ENCODE results near the gene SEC24A. TPM values are rescaled to one million over a fixed set of nuclear protein-coding genes. Genes with fewer than 3 reads are reported as not detected.

Gene SEC24A
- total and polyA plus RNA-seq, 7 donors = 7.2 to 21.0 (median 14.8) TPM

- Histone ChIP-seq H3K27me3 (no peaks in the 10 kb centered on the region), H3K4me3 (no peak overlapping the region), H3K9me3 (no peaks in the 10 kb centered on the region), H3K36me3 (no peaks in the 10 kb centered on the region), H3K4me1 (no peaks in the 10 kb centered on the region), H3K27ac (no peak overlapping the region)
- WGBS, 2 donors = 74% methylated on average over 3 of the region's 3 CpGs
- no peak for TF ChIP-seq POLR2A (IDR thresholded peaks at IDR 0.05)
- no peak for TF ChIP-seq EP300 (IDR thresholded peaks at IDR 0.05)
- TF ChIP-seq POLR2AphosphoS5 (IDR thresholded peaks at IDR 0.05) = no peak
- TF ChIP-seq CTCF (IDR thresholded peaks at IDR 0.05) = no peak
- DNase-seq = no peak
- intact Hi-C loops (cut with DNase I) = no loop called here
Measured at GRCh38 chr5:134732819-134733218, 84.2 kb downstream of the SEC24A start.

GRCh38 chr5:134735243-134735642, 86.7 kb downstream of the SEC24A start:
- no peak overlapping the region for H3K27ac ChIP-seq
- no peak for DNase-seq
- intact Hi-C loops (cut with DNase I) = loop anchor here (5.0 kb wide), 1 partner anchor 112 kb away; the partner anchor contains the start of gene C5orf24
- no peaks in the 10 kb centered on the region for H3K27me3 ChIP-seq
- H3K4me3 ChIP-seq = no peak overlapping the region
- 71 to 74% methylated on average over 4 of the region's 4 CpGs for WGBS, 2 donors
- H3K4me1 ChIP-seq = peaks cover 0 to 14% (median 12%) of the 10 kb centered on the region in 4 donors
- no peak for TF ChIP-seq POLR2AphosphoS5 (IDR thresholded peaks at IDR 0.05)
- H3K36me3 ChIP-seq = no peaks in the 10 kb centered on the region
- H3K9me3 ChIP-seq = no peaks in the 10 kb centered on the region

- Histone ChIP-seq H3K27me3 (no peaks in the 10 kb centered on the region), H3K4me3 (no peak overlapping the region), H3K27ac (no peak overlapping the region), H3K9me3 (no peaks in the 10 kb centered on the region), H3K36me3 (peaks cover 0 to 5% (median 0%) of the 10 kb centered on the region in 4 donors), H3K4me1 (peaks cover 0 to 22% (median 16%) of the 10 kb centered on the region in 4 donors)
- 48 to 50% methylated on average over 2 of the region's 2 CpGs for WGBS, 2 donors
- DNase-seq = no peak
- intact Hi-C loops (cut with DNase I) = loop anchor here (5.0 kb wide), 1 partner anchor 111 kb away; the partner anchor contains the start of gene C5orf24
- no peak for TF ChIP-seq CTCF (IDR thresholded peaks at IDR 0.05)
- TF ChIP-seq POLR2A (IDR thresholded peaks at IDR 0.05) = no peak
- no peak for TF ChIP-seq EP300 (IDR thresholded peaks at IDR 0.05)
- no peak for TF ChIP-seq POLR2AphosphoS5 (IDR thresholded peaks at IDR 0.05)
Measured at GRCh38 chr5:134736173-134736812, 87.7 kb downstream of the SEC24A start.

- H3K4me1 ChIP-seq = peaks cover 0 to 24% (median 18%) of the 10 kb centered on the region in 4 donors
- DNase-seq = peak; percentile 99
- peaks cover 0 to 26% (median 0%) of the 10 kb centered on the region in 4 donors for H3K36me3 ChIP-seq
- H3K27me3 ChIP-seq = no peaks in the 10 kb centered on the region
- TF ChIP-seq EP300 (IDR thresholded peaks at IDR 0.05) = peak in 1 of 4 donors; percentile 22
- peak; percentile 98 to 99 (median 98) for TF ChIP-seq POLR2AphosphoS5 (IDR thresholded peaks at IDR 0.05)
- peak in 1 of 4 experiments; percentile 23 for TF ChIP-seq CTCF (IDR thresholded peaks at IDR 0.05)
- peak; percentile 90 to 95 for TF ChIP-seq POLR2A (IDR thresholded peaks at IDR 0.05)
- WGBS, 2 donors = 0% methylated on average over 66 of the region's 66 CpGs
- H3K4me3 ChIP-seq = peak within 1 kb of the TSS; percentile 68 to 90 (median 74)
- intact Hi-C loops (cut with DNase I) = loop anchor here (2.0 to 5.0 kb wide), 2 partner anchors 109 to 166 kb away; partner anchors contain the start of genes C5orf24 and PCBD2
- peak within 1 kb of the TSS; percentile 91 to 95 (median 94) for H3K27ac ChIP-seq
- no peaks in the 10 kb centered on the region for H3K9me3 ChIP-seq
Measured at GRCh38 chr5:134738133-134738962, 89.8 kb downstream of the SEC24A start, which contains the start of gene CAMLG. CAMLG (plus strand) TSS chr5:134738548; CDS start chr5:134738621, 73 bp downstream.
